ENCODE data around the gene TCF7. TPM values are rescaled to one million over a fixed set of nuclear protein-coding genes. Genes with fewer than 3 reads are reported as not detected.

TCF7 gene
- polyA plus RNA-seq, 2 of the 4 experiments (the other 2 are of a cell fraction), result 2.8 to 10.1 TPM

DNA sequence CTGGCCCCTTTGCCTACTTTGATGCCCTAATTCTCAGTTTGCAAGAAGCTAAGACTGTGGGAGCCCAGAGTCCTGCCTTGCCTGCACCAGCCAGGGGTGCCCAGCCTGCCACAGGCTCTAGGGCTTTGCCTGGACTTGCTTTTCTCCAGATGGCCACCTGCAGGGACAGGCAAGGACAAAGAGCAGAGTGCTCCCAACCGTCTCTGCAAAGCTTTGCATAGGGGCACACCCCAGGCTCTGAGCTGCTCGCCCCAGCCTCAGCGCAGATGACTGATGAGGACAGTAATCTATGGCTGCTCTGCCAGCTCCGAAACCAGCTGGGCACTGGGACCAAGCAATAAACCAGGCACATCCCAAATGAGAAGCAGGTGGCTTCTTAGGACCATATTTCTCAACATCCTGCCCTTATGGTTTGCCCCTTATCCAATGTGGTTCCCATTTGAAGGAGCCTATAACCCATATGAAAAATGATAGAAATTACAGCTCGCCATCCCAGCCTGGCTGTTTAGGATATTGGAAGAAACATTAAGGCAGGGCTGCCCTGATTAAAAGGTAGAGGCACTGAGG, 25.4 kb upstream of the TCF7 start:
- no peak for TF ChIP-seq KDM1A (IDR thresholded peaks at IDR 0.05; ENCODE audit: low read depth)
- no peak for TF ChIP-seq HOXA7 (CRISPR knock-in tag; IDR thresholded peaks at IDR 0.05)
- no peak for TF ChIP-seq POLR2A (IDR thresholded peaks at IDR 0.05; ENCODE audit: low read length)
- TF ChIP-seq EHF (CRISPR knock-in tag; IDR thresholded peaks at IDR 0.05), result no peak
- TF ChIP-seq EP300 (IDR thresholded peaks at IDR 0.05), result no peak
- TF ChIP-seq ZNF302 (CRISPR knock-in tag; IDR thresholded peaks at IDR 0.05), result no peak
- TF ChIP-seq MAZ (IDR thresholded peaks at IDR 0.05; ENCODE audit: borderline replicate concordance, low read depth, low read length), result no peak
- TF ChIP-seq, protein P1, sequence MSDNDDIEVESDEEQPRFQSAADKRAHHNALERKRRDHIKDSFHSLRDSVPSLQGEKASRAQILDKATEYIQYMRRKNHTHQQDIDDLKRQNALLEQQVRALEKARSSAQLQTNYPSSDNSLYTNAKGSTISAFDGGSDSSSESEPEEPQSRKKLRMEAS (IDR thresholded peaks at IDR 0.05), result no peak
- TF ChIP-seq JUNB (IDR thresholded peaks at IDR 0.05), result no peak
- no peak for TF ChIP-seq RARB (CRISPR knock-in tag; IDR thresholded peaks at IDR 0.05)
- no peak for TF ChIP-seq KDM5A (IDR thresholded peaks at IDR 0.05)
- TF ChIP-seq ESRRA (IDR thresholded peaks at IDR 0.05; ENCODE audit: borderline replicate concordance, low read length), result no peak
- no peak for TF ChIP-seq POLR2AphosphoS2 (conservative IDR thresholded peaks at IDR 0.05; ENCODE audit: low read length)
- TF ChIP-seq HEYL (CRISPR knock-in tag; IDR thresholded peaks at IDR 0.05), result no peak
- no peak for TF ChIP-seq BHLHE40 (IDR thresholded peaks at IDR 0.05; ENCODE audit: low read depth, low read length)
- TF ChIP-seq CBX8 (IDR thresholded peaks at IDR 0.05), result no peak
- TF ChIP-seq FOSL2 (IDR thresholded peaks at IDR 0.05), result no peak
- no peak for TF ChIP-seq FOSL2 (CRISPR knock-in tag; IDR thresholded peaks at IDR 0.05)
- no peak for ATAC-seq
- Histone ChIP-seq H3K9me3 (no peaks in the 10 kb centered on the region), H3K4me3 (no peak overlapping the region), H3K4me1 (peaks cover 13% of the 10 kb centered on the region; the same call in 1 of the 3 replicates), H3K27ac (no peak overlapping the region), H3K4me2 (no peak overlapping the region)
- 88% methylated on average over 4 of the region's 5 CpGs for WGBS (ENCODE audit: missing lambda C conversion rate)
- FAIRE-seq, result no peak
- DNase-seq (ENCODE audit: low read depth in 1 of 2, low spot score in 1 of 2), result no peak
- ChIA-PET POLR2A (no interaction called here), CTCF (interaction anchor here (0.7 to 1.5 kb wide), 5 partner anchors 24 to 665 kb away, joined by 3 to 7 read pairs (median 4); no protein-coding TSS in a partner anchor)

DNA sequence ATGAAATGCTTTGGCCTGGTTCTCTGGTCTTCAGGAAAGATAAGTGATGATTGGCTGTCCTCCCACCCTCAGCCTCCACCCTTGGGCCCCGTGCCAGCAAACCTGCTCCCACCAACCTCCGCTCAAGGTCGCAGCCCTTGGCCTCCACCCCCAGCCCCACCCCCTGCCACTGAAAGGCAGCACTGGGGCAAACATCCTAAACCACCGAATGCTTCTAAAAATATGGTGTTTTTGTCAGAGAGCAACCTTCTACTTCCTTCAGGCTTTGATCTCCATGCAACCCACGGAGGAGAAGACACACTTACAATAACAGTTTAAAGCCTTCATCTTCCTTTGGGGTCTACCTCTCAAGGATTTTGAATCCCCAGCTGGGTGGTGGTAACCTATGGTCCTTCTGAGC, 24.0 kb upstream of the TCF7 start:
- no peak overlapping the region for H3K4me2 ChIP-seq
- FAIRE-seq (no peak), DNase-seq (ENCODE audit: low read depth in 1 of 2, low spot score in 1 of 2) (no peak), ATAC-seq (no peak)
- CTCF ChIA-PET, result interaction anchor here (1.2 to 1.4 kb wide), 4 partner anchors 46 to 51 kb away, joined by 3 to 4 read pairs (median 4); no protein-coding TSS in a partner anchor
- 71% methylated on average over 5 of the region's 5 CpGs for WGBS (ENCODE audit: missing lambda C conversion rate)
- no peak overlapping the region for H3K27ac ChIP-seq
- no peaks in the 10 kb centered on the region for H3K9me3 ChIP-seq
- TF ChIP-seq FOXS1 (CRISPR knock-in tag; IDR thresholded peaks at IDR 0.05) (no peak), RFX5 (IDR thresholded peaks at IDR 0.05) (no peak), MYC (IDR thresholded peaks at IDR 0.05; ENCODE audit: borderline replicate concordance, low read length) (no peak), PBX3 (IDR thresholded peaks at IDR 0.05) (no peak), ZC3H11A (IDR thresholded peaks at IDR 0.05) (no peak), USF2 (IDR thresholded peaks at IDR 0.05) (no peak)
- no peak overlapping the region for H3K4me3 ChIP-seq
- POLR2A ChIA-PET, result no interaction called here
- peaks cover 18% of the 10 kb centered on the region; the same call in 2 of the 3 replicates for H3K4me1 ChIP-seq

DNA sequence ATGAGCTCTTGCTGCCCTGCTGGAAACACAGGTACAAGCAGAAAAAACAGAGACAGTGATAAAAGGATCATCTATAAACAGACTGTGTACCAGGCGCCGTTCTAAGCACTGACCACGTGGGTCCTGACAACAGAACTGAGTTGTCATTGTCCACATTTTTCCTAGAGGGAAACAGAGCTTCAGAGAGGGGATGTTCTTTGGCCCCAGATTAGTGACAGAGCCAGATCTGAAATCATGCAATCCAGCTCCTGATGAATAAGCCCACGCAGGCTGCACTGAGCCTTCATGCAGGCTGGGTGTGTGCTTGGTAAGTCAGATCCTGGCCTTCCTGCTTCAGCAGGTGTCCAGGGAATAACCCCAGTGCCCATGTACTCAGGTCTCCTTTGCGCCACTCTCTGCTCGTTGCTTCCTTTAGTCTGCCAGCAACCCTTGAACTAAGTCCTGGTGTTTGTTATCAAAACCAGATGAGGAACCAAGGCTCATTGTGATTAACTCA, 22.8 kb upstream of the TCF7 start:
- ATAC-seq (peak in 1 of 2 experiments; percentile 17; a peak in 1 of 6 replicates), FAIRE-seq (no peak), DNase-seq (ENCODE audit: low read depth in 1 of 2, low spot score in 1 of 2) (no peak)
- Histone ChIP-seq H3K4me3 (no peak overlapping the region), H3K27ac (no peak overlapping the region), H3K9me3 (no peaks in the 10 kb centered on the region), H3K4me2 (no peak overlapping the region), H3K4me1 (peaks cover 18% of the 10 kb centered on the region; the same call in 2 of the 3 replicates)
- ChIA-PET CTCF (interaction anchor here (0.6 to 1.4 kb wide), 2 partner anchors 47 to 52 kb away, joined by 3 to 4 read pairs; no protein-coding TSS in a partner anchor), POLR2A (no interaction called here)
- 69% methylated on average over 6 of the region's 6 CpGs for WGBS (ENCODE audit: missing lambda C conversion rate)
- TF ChIP-seq FOXS1 (CRISPR knock-in tag; IDR thresholded peaks at IDR 0.05), result no peak
- no peak for TF ChIP-seq EP300 (IDR thresholded peaks at IDR 0.05)
- TF ChIP-seq ZNF302 (CRISPR knock-in tag; IDR thresholded peaks at IDR 0.05), result no peak
- no peak for TF ChIP-seq CBX2 (IDR thresholded peaks at IDR 0.05; ENCODE audit: borderline replicate concordance, low read depth)
- TF ChIP-seq PBX3 (IDR thresholded peaks at IDR 0.05), result no peak
- TF ChIP-seq FOSB (CRISPR knock-in tag; IDR thresholded peaks at IDR 0.05), result no peak
- TF ChIP-seq NPAS2 (CRISPR knock-in tag; IDR thresholded peaks at IDR 0.05; ENCODE audit: borderline replicate concordance), result no peak
- TF ChIP-seq POLR2A (IDR thresholded peaks at IDR 0.05; ENCODE audit: low read length), result no peak
- TF ChIP-seq EHMT2 (IDR thresholded peaks at IDR 0.05; ENCODE audit: low read depth), result no peak
- TF ChIP-seq, protein P2, sequence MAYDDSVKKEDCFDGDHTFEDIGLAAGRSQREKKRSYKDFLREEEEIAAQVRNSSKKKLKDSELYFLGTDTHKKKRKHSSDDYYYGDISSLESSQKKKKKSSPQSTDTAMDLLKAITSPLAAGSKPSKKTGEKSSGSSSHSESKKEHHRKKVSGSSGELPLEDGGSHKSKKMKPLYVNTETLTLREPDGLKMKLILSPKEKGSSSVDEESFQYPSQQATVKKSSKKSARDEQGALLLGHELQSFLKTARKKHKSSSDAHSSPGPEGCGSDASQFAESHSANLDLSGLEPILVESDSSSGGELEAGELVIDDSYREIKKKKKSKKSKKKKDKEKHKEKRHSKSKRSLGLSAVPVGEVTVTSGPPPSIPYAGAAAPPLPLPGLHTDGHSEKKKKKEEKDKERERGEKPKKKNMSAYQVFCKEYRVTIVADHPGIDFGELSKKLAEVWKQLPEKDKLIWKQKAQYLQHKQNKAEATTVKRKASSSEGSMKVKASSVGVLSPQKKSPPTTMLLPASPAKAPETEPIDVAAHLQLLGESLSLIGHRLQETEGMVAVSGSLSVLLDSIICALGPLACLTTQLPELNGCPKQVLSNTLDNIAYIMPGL (CRISPR knock-in tag; IDR thresholded peaks at IDR 0.05; ENCODE audit: borderline replicate concordance), result no peak
- no peak for TF ChIP-seq HOXB5 (CRISPR knock-in tag; IDR thresholded peaks at IDR 0.05)
- no peak for TF ChIP-seq E2F6 (IDR thresholded peaks at IDR 0.05; ENCODE audit: borderline replicate concordance, low read depth)
